Esophagus squamous epithelium (tissue), 4 donors: Measurements from ENCODE around the gene STYXL1.

ENCODE experiments used
- POLR2A ChIP-seq, 4 donors: fragments of 450-650 bp; IDR thresholded peaks; one replicate each; pipeline ENCODE4 v1.6.1; 2017; ENCODE audit warnings: antibody characterized with exemption in 4 of 4, mild to moderate bottlenecking in 4 of 4, moderate library complexity in 3 of 4
- TF ChIP-seq, protein P1 (sequence below), 6 experiments: fragments of 450-650 bp in 4 of 6; fragments of 200-600 bp in 2 of 6; sonication (generic) in 2 of 6; IDR thresholded peaks; one replicate each; pipeline ENCODE4 v1.5.1; 2016 to 2019; ENCODE audit warnings: antibody characterized with exemption in 6 of 6, mild to moderate bottlenecking in 4 of 6, moderate library complexity in 4 of 6

DNA sequence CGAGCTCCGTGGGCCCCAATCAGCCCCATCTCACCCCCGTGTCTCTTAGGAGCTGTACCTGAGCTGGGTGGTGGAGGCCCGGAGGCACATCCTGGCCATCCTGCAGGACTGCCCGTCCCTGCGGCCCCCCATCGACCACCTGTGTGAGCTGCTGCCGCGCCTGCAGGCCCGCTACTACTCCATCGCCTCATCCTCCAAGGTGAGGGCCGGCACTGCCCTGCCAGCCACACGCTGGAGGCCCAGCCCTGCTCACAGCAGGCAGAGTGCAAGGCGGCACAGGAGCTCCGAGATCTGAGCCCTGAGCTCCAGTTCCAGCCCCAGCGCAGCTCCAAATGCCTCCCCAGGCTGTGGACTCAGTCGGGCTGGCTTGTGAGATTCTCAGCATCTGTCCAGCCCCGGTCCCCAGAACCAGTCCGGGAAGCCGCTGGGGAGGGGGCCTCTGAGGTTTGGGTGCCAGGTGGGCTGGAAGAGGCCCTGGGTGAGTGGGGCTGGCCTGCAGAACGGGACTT, 62.7 kb downstream of the STYXL1 start:
- TF ChIP-seq, protein P1, sequence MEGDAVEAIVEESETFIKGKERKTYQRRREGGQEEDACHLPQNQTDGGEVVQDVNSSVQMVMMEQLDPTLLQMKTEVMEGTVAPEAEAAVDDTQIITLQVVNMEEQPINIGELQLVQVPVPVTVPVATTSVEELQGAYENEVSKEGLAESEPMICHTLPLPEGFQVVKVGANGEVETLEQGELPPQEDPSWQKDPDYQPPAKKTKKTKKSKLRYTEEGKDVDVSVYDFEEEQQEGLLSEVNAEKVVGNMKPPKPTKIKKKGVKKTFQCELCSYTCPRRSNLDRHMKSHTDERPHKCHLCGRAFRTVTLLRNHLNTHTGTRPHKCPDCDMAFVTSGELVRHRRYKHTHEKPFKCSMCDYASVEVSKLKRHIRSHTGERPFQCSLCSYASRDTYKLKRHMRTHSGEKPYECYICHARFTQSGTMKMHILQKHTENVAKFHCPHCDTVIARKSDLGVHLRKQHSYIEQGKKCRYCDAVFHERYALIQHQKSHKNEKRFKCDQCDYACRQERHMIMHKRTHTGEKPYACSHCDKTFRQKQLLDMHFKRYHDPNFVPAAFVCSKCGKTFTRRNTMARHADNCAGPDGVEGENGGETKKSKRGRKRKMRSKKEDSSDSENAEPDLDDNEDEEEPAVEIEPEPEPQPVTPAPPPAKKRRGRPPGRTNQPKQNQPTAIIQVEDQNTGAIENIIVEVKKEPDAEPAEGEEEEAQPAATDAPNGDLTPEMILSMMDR (IDR thresholded peaks at IDR 0.05): no peak
- no peak for TF ChIP-seq POLR2A (IDR thresholded peaks at IDR 0.05)
